Limb (tissue), 2 donors: ENCODE measurements around the gene SCRT2.

ENCODE experiments used
- DNase-seq, 2 donors: peaks; one replicate each; pipeline ENCODE4 v3.0.0-alpha.2; 2016; ENCODE audit errors: extremely low spot score in 2 of 2

Gene SCRT2

GRCh38 chr20:634148-634925, 41.3 kb downstream of the SCRT2 start:
- peak in 1 of 2 donors; percentile 54 for DNase-seq

GRCh38 chr20:631101-631500, 44.5 kb downstream of the SCRT2 start:
- no peak for DNase-seq

DNA sequence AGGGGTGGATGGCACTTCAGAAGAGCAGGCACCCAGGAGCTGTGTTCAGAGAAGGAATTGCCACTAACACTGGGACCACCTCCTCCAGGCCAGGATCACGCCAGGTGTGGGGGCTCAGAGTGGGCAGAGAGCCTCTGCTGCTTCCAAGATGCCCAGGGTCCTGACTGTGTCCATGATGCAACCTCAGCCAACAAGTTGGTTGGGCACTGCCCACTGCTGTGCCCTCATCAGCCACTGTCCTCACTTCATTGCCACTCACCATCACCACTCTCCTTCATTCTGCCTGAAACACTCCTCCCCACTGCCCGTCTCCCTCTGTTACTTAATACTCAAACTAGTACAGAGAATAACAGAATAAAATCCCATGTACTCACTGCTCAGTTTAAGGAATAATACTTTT, 49.0 kb downstream of the SCRT2 start:
- DNase-seq: no peak

DNA sequence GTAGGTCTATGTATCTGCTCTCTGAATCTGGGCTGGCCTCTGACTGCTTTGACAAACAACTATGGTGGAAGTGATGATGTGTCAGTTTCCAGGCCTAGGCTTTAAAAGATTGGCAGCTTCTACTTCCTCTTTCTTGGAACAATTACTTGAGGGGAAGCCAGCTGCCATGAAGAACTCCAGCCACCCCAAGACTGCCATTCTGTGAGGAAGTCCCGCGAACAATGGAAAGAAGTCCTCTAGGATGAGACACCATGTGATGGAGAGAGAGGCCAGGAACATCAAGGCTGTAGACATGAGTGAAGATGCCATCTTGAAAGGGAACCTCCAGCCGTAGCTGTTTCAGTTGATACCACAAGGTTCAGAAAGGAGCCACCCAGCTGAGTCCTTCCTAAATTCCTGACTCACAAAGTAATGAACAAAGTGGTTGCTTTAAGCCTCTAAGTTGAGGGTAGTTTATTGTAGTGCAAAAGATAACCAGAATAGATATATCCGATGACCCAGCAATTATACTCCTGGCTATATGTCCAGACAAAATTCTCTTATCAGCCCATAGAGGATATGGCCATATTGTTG, 50.2 kb downstream of the SCRT2 start:
- no peak for DNase-seq

GRCh38 chr20:623704-624103, 51.9 kb downstream of the SCRT2 start:
- DNase-seq: no peak

DNA sequence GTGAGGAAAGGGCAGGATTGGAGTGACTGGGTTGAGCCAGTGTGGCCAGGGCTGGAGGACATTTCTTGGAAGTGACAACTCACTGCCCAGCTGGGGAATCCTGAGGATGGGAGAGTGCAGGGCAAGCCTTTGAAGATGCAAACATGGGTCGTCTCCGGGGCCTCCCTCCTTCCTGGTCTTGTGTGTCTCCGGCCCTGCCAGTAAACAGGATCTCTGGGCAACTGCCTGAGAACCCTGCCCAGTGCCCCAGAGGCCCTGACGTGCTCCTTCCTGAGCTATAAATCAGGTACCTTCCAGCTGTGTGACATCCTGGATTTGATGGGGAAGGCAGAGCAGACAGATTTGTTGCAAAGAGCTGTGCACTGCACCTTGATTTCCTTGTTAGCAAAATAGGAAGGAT, 52.6 kb downstream of the SCRT2 start:
- no peak for DNase-seq

DNA sequence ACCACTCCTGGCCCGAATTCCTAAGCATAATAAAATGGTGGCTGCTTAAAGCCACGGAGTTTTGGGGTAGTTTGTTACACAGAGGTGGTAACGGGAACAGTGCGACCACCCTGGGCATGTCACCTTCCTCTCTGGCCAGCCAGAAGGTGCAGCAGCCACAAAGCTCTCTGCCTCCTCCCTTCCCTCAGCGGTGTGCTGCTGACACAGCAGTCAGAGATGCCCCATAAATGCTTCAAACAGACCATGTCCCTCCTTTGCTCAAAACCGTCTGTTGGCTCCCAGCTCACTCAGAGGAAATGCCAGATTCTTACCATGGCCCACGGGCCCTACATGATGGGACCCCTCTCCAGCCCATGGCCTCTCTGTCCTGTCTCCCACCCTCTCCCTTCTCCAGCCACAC, 53.4 kb downstream of the SCRT2 start:
- DNase-seq: no peak

DNA sequence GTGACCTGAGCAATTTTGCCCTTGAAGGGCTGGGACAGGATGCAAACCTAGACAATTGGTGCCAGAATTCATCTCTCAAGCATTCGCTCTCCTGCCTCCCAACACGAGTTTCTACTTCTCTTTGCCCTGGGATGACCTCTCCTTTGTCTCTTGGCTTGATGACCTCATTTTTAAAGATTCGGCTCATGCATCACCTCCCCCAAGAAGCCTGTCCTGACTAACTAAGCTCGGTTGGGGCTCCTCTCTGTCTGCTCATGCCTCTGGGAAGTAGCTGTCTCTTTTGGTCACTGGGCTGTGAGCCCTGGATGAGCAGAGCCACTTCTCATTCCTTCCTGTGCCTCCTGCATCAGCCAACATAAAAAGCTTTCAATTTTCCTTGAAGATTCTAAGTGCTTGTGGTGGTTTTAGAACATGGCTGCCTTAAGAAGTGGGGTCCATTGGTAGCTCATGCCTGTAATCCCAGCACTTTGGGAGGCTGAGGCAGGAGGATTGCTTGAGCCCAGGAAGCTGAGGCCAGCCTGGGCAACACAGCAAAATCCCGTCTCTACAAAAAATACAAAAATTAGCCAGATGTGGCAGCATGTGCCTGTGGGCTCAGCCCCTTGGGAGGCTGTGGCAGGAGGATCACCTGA, 54.4 kb downstream of the SCRT2 start:
- DNase-seq: no peak

- no peak for DNase-seq
These were observed 55.4 kb downstream of the SCRT2 start for GRCh38 chr20:620246-620645.

- no peak for DNase-seq
These were observed 56.6 kb downstream of the SCRT2 start for GRCh38 chr20:618980-619379.

DNA sequence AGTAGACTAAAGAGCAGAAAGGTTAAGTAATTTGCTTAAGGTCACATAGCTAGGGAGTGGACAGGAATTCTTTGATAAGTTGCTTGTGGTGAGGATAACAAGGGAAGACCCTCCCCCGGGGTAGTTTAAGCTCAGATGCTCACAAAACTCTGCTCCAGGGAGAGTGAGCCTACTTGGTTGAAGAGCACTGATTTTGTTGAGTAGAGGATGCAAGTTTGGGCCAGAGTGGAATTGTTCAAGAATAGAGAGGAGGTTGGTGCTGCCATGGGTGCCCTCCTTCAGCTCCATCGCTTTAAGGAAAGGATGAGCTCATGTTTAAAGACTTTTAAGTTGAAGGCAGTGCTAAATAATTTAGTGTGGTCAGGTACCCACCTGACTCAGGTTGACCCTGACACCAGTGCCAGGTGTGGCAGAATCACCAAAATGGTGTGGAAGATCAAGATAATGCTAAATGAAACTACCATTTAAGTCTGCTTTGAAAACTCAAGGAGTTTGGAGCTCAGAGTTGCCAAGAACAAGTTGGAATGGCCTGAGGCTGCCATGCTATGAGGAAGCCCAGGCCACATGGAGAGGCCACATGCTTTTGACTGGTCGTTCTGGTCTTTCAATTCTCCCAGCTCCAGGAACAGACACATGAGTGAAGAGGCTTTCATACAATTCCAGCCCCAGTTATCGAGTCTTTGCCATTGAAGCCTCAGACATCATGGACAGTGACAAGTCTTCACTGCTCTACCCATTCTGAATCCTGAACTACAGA, 57.5 kb downstream of the SCRT2 start:
- DNase-seq: no peak

- DNase-seq: no peak
These were observed 60.1 kb downstream of the SCRT2 start for GRCh38 chr20:615514-615913.

GRCh38 chr20:611843-612185, 63.8 kb downstream of the SCRT2 start:
- DNase-seq: no peak
